GM19438 (cell line): ENCODE results near the gene GPR137.
"Not testable (repeated sequence)": the region's sequence is repeated elsewhere in the genome, so short reads cannot be mapped to it uniquely, and the experiment has no call there.

Source experiments
- ATAC-seq: cut with Tn5 transposase; IDR thresholded peaks from one replicate; pipeline ENCODE4 v1.9.1; 2021; ENCODE audit warnings: low read depth; ENCODE audit not compliant: unreplicated experiment

GPR137 gene

DNA sequence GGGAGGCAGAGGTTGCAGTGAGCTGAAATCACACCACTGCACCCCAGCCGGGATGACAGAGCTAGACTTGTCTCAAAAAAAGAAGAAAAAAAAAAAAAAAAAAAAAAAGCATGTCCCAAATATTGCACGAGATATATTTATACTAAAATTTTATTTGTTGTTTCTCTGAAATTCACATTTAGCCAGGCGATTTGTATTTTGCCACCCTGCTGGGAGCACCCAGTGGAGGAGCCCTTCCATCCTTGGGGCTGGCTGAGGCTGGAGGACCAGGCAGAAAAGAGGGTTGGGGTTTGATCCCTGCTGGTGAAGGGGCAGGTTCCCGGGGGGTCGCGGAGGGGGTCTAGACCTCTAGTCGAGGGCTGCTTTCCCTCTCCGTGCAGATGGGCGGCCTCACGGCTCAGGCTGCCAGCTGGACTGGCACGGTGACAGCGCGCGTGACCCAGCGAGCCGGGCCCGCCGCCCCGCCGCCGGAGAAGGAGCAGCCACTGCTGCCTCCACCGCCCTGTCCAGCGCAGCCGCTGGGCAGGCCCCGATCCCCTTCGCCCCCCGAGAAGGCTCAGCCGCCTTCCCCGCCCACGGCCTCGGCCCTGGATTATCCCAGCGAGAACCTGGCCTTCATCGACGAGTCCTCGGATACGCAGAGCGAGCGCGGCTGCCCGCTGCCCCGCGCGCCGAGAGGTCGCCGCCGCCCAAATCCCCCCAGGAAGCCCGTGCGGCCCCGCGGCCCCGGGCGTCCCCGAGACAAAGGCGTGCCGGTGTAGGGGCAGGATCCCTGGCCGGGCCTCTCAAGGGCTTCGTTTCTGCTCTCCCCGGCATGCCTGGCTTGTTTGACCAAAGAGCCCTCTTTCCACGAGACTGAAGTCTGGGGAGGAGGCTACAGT, 13.6 kb downstream of the GPR137 start:
- no peak for ATAC-seq

DNA sequence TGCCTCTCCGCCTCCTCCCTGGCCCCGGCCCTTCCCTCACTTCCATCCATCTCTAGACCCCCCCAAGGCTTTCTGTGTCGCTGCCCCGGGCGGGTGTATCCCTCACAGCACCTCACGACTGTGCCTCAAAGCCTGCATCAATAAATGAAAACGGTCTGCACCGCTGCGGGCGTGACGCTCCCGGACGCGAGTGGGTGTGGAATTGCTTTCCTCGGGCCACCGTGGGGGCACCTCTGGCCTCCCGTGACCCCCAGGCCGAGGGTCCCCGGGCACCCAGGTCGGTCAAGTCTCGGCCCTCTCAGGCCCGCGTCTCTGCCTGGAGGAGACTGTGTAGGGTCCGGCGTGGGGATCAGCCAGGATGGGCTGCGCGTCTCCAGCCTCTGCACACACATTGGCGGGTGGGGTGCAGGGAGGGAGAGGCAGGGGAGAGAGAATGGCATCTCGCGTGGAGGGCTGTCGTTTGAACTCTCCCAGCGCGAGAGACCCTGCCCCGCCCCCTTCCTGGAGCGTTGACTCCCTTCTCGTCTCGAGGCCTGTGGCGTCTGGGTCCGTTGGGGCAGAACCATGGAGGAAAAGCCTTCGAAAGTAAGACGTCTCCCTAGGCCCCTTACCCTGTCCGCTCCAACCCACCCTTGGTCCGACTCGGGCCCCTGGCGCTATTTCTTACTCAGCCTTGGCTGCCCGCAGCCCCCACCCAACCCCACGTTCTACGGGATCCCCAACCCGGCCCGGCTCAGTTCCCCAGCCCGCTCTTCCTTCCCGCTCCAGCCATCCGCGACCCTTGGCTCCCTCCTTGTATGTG, 14.4 kb downstream of the GPR137 start, which contains the start of gene CATSPERZ:
Gene CATSPERZ, plus strand, starts transcription at position 512 of the 802 bp plus-strand sequence. Its CDS starts 53 bp downstream, at position 565.
- ATAC-seq, result no peak

DNA sequence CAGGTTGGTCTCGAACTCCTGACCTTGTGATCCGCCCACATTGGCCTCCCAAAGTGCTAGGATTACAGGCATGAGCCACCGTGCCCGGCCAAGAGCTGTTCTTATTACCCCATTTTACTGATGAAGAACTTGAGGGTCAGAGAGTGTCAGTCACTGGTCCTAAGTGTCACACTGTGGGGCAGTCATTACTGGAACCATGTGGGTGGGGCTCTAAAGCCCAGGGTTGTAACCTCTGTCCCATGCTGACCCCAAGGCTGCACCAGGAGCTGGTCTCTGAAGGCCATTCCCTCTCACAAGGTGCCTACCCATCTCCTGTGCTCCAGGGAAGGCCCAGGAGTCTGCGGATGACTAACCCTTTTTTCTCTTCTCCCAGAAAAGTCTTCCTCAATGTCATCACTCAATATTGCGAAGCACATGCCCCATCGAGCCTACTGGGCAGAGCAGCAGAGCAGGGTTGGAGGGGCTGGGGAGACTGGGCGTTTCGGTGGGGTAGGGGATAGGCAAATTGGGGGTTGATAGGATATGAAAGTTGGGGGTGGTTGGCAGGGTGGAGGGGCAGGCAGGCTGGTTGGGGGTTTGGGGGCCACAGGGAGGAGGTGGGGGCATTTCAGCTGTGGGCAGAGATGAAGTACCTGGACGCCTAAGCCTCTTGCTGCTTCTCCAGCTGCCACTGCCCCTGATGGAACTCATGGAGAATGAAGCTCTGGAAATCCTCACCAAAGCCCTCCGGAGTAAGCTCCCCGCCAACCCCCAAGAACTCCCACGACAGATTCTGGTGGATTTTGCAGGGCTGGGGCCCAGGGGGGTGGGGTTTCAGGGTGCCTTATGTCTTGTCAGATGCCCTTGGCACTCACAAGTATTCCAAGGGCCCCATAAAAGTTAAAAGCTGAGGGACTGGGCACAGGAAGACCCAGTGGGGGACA, 17.7 kb downstream of the GPR137 start:
- no peak for ATAC-seq

DNA sequence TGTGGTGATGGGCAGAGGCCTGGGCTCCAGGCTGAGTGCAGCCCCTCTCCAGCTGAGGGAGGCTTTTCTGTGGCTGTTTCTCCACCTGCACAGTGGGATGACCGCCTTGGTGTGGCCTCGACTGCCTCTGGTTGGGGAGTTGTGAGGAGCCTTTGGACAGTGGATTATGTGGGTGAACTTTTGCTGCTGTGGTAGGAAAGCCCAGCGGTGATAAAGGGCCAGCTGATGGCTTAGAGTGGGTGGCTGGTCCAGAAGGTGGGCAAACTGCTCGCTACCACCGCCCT, 18.3 kb downstream of the GPR137 start:
- no peak for ATAC-seq

- peak; percentile 2 for ATAC-seq
Measured at GRCh38 chr11:64304316-64305072, 18.8 kb downstream of the GPR137 start.

DNA sequence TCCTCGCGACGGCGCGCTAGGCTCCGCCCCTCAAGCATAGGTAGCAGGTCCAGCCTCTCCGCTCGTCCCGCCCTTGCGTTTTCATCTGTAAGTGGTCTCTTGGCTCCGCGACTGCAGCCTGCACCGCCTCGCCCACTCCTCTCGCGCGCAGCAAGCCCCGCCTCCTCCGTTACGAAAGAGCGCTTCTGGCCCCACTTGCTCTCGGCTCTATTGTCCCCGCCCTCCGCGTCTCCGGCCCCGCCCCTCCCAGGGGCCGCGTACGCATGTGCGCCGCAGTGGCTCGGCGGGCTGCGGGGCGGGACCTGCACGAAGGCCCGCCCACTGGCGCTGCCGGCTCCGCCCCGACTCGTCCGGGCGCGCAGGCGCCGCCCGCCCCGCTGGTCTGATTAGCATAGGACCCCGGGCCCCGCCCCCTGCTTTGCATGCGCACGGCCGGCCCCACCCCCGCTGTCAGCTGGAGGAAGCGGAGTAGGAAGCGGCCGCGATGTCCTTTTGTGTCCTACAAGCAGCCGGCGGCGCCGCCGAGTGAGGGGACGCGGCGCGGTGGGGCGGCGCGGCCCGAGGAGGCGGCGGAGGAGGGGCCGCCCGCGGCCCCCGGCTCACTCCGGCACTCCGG, 19.5 kb downstream of the GPR137 start, which contains the start of gene ESRRA:
Gene ESRRA, plus strand, starts transcription at position 450 of the 616 bp plus-strand sequence. CDS start 1,656 bp downstream, outside the sequence.
- ATAC-seq, result peak; percentile 75

GRCh38 chr11:64305691-64306562, 20.3 kb downstream of the GPR137 start:
- ATAC-seq, result peak; percentile 25

DNA sequence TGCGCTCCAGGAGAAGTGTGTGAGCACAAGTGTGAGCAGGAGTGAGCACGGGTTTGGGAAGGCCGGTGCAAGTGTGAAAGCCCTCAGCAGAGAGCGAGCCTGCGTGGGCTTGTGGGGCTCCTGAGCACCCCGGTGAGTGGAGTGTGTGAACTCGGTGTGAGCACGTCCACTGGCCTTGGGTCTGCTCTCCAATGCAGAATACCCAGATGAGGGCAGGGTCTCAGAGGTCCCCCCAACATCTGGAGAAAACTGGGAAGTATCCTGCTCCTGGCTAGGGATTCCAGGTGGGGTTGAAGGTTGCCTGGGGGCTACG, 20.9 kb downstream of the GPR137 start:
- ATAC-seq, result no peak

GRCh38 chr11:64306876-64307622, 21.4 kb downstream of the GPR137 start:
- no peak for ATAC-seq

DNA sequence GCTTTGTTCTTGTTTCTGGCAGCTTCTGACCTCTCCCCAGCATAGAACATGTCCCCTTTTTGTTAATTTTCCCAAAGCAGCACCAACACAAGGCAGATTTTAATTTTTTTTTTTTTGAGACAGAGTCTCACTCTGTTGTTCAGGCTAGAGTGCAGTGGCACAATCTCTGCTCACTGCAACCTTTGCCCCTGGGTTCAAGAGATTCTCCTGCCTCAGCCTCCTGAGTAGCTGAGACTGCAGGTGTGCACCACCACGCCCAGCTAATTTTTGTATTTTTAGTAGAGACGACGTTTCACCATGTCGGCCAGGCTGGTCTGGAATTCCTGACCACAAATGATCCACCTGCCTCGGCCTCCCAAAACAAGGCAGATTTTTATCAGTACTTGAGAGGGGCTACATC, 22.1 kb downstream of the GPR137 start:
- not testable (repeated sequence) for ATAC-seq

DNA sequence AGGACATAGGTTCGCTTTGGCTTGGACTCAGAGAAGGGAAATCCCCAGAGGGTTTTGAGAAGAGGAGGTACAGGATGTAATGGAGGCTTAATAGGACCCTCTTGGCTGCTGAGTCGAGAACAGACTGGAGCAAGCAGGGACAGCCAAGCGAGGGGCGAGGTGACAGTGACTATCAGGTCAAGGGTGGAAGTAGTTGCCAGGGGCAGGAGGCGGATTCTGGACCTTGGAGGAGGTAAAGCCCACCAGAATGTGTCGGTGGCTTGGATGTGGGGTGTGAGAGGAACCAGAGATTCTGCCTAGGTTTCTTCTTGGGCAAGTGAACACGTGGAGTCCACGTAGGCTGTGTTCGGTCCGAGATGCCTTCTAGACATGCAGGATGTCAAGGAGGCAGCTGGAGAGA, 27.3 kb downstream of the GPR137 start:
- ATAC-seq, result no peak

GRCh38 chr11:64313491-64314145, 28.0 kb downstream of the GPR137 start:
- no peak for ATAC-seq

DNA sequence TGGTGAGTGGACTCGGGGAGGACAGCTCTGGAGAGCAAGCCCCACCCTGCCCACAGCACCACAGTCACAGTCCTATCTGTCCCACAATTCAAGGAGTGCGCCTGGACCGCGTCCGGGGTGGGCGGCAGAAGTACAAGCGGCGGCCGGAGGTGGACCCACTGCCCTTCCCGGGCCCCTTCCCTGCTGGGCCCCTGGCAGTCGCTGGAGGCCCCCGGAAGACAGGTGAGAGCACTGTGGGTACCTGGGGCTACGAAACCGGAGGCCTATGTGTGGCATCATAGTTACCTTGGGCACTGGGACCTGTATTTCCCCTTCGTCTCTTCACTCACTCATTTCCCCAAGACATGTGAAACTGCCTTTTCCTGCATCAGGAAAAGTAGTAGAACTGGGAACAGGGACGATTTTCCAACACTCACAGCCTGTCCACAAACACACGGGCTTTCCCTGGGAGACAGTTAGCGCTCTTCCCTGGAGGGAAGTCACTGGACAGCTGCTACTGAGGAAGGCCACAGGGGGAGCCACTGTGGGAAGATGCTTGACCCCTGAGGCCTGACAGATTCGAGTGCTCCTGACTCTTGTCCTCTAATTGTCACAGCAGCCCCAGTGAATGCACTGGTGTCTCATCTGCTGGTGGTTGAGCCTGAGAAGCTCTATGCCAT, 28.6 kb downstream of the GPR137 start:
- no peak for ATAC-seq

- no peak for ATAC-seq
Measured at GRCh38 chr11:64314805-64315561, 29.3 kb downstream of the GPR137 start.

- not testable (repeated sequence) for ATAC-seq
Measured at GRCh38 chr11:64315667-64316526, 30.2 kb downstream of the GPR137 start.
